ENCODE data around the gene GCKR.
"Not testable (repeated sequence)": the region's sequence is repeated elsewhere in the genome, so short reads cannot be mapped to it uniquely, and the experiment has no call there.

GCKR gene

DNA sequence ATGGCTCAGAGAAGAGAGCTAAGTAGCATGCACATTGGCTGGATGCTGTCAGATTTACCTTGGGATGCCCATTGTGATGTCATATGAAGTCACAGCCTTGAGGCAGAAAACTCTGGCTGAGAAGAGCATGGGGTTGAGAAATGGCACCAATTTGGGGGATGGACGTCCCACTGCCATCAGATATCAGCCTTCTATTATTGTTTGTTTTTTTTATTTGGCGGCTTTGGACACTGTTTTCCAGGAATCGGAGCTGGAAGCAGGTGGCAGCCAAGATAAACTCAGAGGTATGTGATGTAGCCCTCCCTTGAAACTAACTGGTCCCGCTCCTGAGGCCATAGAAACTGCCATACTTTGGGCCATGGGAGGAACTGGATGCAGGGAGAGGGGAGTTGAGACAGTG, 40.6 kb downstream of the GCKR start:
- Mint-ChIP-seq H3K27ac (no peak overlapping the region), H3K4me1 (ENCODE audit: low read depth) (no peaks in the 10 kb centered on the region), H3K4me3 (no peak overlapping the region), H3K9me3 (no peaks in the 10 kb centered on the region), H3K36me3 (ENCODE audit: low read depth) (no peaks in the 10 kb centered on the region), H3K27me3 (no peaks in the 10 kb centered on the region)
- DNase-seq, result no peak

DNA sequence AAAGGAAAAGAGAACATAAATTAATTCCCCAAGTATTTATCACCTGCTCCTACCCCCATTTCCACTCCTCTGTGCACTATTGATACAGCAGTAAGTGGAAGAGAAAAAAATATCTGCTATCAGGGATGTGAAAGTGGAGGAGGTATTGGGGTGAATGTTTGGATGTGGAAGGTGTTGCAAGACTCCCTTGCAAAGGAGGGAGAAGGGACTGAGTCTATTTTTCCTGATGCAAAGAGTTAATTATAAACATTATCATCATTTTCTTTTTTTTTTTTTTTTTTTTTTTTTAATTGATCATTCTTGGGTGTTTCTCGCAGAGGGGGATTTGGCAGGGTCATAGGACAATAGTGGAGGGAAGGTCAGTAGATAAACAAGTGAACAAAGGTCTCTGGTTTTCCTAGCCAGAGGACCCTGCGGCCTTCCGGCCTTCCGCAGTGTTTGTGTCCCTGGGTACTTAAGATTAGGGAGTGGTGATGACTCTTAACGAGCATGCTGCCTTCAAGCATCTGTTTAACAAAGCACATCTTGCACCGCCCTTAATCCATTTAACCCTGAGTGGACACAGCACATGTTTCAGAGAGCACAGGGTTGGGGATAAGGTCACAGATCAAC, 42.3 kb downstream of the GCKR start:
- H3K4me1 Mint-ChIP-seq (ENCODE audit: low read depth); H3K9me3 Mint-ChIP-seq; DNase-seq; H3K4me3 Mint-ChIP-seq; H3K27me3 Mint-ChIP-seq; H3K27ac Mint-ChIP-seq; H3K36me3 Mint-ChIP-seq (ENCODE audit: low read depth): not testable (repeated sequence)

DNA sequence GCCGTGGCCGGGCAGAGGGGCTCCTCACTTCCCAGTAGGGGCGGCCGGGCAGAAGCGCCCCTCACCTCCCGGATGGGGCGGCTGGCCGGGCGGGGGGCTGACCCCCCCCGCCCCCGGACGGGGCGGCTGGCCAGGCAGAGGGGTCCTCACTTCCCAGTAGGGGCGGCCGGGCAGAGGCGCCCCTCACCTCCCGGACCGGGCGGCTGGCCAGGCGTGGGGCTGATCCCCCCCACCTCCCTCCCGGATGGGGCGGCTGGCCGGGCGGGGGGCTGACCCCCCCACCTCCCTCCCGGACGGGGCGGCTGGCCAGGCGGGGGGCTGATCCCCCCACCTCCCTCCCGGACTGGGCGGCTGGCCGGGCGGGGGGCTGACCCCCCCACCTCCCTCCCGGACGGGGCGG, 43.0 kb downstream of the GCKR start:
- H3K4me3 Mint-ChIP-seq; H3K27ac Mint-ChIP-seq; DNase-seq; H3K36me3 Mint-ChIP-seq (ENCODE audit: low read depth); H3K4me1 Mint-ChIP-seq (ENCODE audit: low read depth); H3K9me3 Mint-ChIP-seq; H3K27me3 Mint-ChIP-seq: not testable (repeated sequence)

DNA sequence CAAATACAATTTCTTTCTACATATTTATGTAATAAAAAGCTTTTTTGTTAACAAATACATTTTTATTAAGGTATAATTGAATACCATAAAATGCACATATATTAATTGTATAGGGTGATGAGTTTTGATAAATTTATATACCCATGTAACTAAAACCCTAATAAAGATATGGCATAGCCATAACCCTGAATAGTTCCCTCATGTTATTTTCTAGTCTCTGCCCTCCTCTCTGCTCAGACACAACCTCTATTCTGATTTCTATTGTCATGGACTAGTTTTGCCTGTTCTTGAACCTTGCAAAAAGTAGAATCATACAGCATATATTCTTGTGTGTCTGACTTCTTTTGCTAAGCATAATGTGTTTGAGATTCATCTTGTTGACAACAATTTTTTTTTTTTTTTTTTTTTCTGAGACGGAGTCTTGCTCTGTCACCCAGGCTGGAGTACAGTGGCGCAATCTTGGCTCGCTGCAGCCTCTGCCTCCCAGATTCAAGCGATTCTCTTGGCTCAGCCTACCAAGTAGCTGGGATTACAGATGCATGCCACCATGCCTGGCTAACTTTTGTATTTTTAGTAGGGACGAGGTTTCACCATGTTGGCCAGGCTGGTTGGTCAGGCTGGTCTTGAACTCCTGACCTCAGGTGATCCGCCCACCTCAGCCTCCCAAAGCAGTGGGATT, 47.6 kb downstream of the GCKR start:
- Mint-ChIP-seq H3K27ac (no peak overlapping the region), H3K27me3 (no peaks in the 10 kb centered on the region), H3K4me1 (ENCODE audit: low read depth) (peaks cover 5% of the 10 kb centered on the region), H3K9me3 (no peaks in the 10 kb centered on the region), H3K36me3 (ENCODE audit: low read depth) (no peaks in the 10 kb centered on the region), H3K4me3 (no peak overlapping the region)
- DNase-seq, result no peak

DNA sequence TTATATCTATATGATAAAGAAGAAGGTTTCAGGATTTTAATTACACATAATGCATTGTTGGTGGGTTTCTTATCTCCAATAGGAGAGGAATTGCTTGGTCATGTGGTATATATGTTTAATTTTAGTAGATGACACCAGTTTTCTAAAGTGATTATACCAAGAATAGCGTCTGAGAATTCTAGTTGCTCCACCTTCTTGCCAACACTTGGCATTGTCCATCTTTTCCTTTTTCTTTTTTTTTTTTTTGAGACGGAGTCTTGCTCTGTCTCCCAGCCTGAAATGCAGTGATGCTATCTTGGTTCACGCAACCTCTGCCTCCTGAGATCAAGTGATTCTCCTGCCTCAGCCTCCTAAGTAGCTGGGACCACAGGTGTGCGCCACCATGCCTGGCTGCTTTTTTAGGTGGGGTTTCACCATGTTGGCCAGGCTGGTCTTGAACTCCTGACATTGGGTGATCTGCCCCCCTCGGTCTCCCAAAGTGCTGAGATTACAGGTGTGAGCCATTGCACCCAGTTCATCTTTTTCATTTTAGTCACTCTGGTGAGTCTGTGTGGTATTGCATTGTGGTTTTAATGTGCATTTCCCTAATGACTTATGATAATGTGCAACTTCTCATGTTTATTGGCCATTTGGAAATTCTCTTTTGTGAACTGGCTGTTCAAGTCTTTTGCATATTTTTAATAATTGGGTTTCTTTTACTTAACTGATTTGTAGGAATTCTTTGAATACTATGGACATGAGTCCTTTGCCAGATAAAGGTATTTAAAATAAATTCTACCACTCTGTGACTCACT, 48.9 kb downstream of the GCKR start:
- Mint-ChIP-seq H3K36me3 (ENCODE audit: low read depth) (no peaks in the 10 kb centered on the region), H3K4me1 (ENCODE audit: low read depth) (peaks cover 5% of the 10 kb centered on the region), H3K9me3 (no peaks in the 10 kb centered on the region), H3K27me3 (no peaks in the 10 kb centered on the region), H3K27ac (no peak overlapping the region), H3K4me3 (no peak overlapping the region)
- no peak for DNase-seq

DNA sequence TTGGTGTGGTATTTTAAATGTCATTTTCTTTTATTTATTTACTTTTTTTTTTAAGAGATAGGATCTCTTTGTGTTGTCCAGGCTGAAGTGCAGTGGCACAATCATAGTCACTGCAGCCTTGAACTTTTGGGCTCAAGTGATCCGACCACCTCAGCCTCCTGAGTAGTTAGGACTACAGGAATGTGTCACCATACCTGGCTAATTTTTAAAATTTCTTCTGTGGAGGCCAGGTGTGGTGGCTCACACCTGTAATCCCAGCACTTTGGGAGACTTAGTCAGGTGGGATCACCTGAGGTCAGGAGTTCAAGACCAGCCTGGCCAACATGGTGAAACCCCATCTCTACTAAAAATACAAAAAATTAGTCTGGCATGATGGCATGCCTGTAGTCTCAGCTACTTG, 52.7 kb downstream of the GCKR start:
- no peak overlapping the region for H3K27ac Mint-ChIP-seq
- no peaks in the 10 kb centered on the region for H3K27me3 Mint-ChIP-seq
- no peak overlapping the region for H3K4me3 Mint-ChIP-seq
- DNase-seq, result no peak
- H3K9me3 Mint-ChIP-seq, result no peaks in the 10 kb centered on the region
- no peaks in the 10 kb centered on the region for H3K36me3 Mint-ChIP-seq (ENCODE audit: low read depth)
- H3K4me1 Mint-ChIP-seq (ENCODE audit: low read depth), result peaks cover 5% of the 10 kb centered on the region

DNA sequence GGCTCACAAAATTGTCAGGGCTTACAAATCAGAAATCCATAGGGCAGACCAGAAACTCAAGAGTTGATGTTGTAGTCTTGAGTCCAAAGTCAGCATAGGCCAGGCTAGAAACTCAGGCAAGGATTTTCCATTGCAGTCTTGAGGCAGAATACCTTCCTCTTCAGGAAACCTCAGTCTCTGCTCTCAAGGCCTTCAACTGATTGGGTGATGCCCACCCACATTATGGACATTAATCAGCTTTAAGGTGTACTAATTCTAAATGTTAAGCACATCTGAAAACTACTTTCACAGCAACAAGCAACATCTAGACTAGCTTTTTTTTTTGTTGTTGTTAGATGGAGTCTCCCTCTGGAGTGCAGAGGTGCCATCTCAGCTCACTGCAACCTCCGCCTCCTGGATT, 54.9 kb downstream of the GCKR start:
- H3K4me1 Mint-ChIP-seq (ENCODE audit: low read depth), result no peaks in the 10 kb centered on the region
- no peaks in the 10 kb centered on the region for H3K27me3 Mint-ChIP-seq
- no peak for DNase-seq
- H3K36me3 Mint-ChIP-seq (ENCODE audit: low read depth), result no peaks in the 10 kb centered on the region
- no peak overlapping the region for H3K4me3 Mint-ChIP-seq
- H3K27ac Mint-ChIP-seq, result no peak overlapping the region
- H3K9me3 Mint-ChIP-seq, result no peaks in the 10 kb centered on the region

DNA sequence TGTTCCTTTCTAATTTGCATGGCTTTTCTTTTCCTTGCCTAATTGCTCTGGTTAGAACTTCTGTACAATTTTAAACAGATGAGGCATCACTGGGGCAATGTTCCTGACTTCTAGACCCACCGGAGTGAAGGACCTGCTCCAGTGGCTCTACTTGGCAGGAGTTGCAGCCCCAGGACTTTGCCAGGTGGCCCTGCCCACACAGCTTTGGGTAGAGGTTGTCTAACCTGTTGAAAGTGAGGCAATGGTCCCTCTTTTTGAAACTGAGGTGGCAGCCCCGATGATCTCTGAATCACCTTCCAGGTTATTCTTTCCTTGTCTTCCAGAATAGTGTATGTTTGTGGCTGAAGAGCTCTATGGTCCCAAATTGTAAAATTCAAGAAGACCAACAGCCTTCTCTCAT, 56.3 kb downstream of the GCKR start:
- Mint-ChIP-seq H3K4me3 (no peak overlapping the region), H3K27me3 (no peaks in the 10 kb centered on the region), H3K9me3 (no peaks in the 10 kb centered on the region), H3K27ac (no peak overlapping the region), H3K36me3 (ENCODE audit: low read depth) (no peaks in the 10 kb centered on the region), H3K4me1 (ENCODE audit: low read depth) (no peaks in the 10 kb centered on the region)
- DNase-seq, result no peak

DNA sequence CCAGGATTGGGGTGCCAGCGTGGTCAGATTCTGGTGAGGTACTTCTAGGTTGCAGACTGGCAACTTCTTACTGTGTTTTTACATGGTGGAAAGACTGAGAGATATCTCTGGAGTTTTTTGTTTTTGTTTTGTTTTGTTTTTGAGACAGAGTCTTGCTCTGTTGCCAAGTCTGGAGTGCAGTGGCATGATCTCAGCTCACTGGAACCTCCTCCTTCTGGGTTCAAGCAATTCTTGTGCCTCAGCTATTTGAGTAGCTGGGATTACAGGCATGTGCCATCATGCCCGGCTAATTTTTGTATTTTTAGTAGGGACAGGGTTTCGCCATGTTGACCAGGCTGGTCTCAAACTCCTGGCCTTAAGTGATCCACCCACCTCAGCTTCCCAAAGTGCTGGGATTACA, 57.8 kb downstream of the GCKR start:
- H3K4me3 Mint-ChIP-seq; H3K36me3 Mint-ChIP-seq (ENCODE audit: low read depth); H3K27me3 Mint-ChIP-seq; H3K9me3 Mint-ChIP-seq; H3K27ac Mint-ChIP-seq; H3K4me1 Mint-ChIP-seq (ENCODE audit: low read depth); DNase-seq: not testable (repeated sequence)

DNA sequence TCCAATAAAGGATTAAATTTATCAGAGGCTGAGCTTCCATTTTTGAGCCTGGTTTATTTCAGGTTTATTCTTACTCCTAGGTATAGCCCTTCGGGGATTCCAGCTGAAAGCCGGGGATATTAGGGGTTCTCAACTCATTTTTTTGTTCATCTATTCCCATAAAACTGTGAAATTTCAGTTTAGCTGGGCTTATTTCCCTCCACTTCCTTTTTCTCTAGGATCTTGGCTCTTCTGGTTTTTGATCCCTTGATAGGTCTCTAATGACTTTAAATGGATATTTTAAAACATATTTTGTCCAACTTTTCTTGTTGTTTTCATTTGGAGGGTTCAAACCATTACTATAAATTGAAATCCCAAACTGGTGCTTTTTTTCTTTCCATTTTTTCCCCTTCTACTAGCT, 62.6 kb downstream of the GCKR start:
- no peaks in the 10 kb centered on the region for H3K4me1 Mint-ChIP-seq (ENCODE audit: low read depth)
- H3K27me3 Mint-ChIP-seq, result peaks cover 20% of the 10 kb centered on the region
- H3K9me3 Mint-ChIP-seq, result no peaks in the 10 kb centered on the region
- no peaks in the 10 kb centered on the region for H3K36me3 Mint-ChIP-seq (ENCODE audit: low read depth)
- no peak overlapping the region for H3K27ac Mint-ChIP-seq
- no peak for DNase-seq
- no peak overlapping the region for H3K4me3 Mint-ChIP-seq

DNA sequence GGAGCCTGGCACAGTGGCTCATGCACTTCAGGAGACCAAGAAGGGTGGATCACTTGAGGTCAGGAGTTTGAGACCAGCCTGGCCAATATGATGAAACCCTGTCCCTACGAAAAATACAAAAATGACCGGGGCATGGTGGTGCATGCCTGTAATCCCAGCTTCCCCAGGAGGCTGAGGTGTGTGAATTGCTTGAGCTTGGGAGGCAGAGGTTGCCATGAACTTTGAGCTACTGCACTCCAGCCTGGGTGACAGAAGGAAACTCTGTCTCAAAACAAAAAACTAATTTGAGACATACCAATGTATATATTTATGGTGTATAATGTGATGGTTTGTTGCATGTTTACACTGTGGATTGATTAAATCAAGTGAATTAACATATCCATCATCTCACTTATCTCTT, 64.4 kb downstream of the GCKR start:
- H3K4me1 Mint-ChIP-seq (ENCODE audit: low read depth), result no peaks in the 10 kb centered on the region
- H3K36me3 Mint-ChIP-seq (ENCODE audit: low read depth), result no peaks in the 10 kb centered on the region
- no peaks in the 10 kb centered on the region for H3K9me3 Mint-ChIP-seq
- no peak overlapping the region for H3K27ac Mint-ChIP-seq
- H3K4me3 Mint-ChIP-seq, result no peak overlapping the region
- DNase-seq, result no peak
- H3K27me3 Mint-ChIP-seq, result peaks cover 30% of the 10 kb centered on the region

DNA sequence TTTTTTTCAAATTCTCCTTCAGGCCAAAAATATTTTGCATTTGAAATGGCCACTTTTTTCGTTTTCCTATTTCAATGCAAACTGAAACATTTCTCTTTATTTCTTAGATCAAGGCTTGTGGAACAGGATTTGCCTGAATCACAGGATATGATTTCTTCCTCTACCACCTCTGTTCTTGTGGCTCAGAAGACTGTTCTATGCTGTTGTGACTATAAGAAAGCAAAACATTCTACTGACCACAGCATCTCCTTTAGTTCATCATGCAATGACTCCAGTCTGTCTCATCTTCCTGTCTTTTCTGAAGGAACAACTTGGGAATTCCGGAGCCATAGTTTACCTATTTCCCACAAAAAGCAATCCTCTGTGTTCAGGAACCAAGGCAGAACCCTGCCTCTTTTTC, 70.0 kb downstream of the GCKR start:
- Mint-ChIP-seq H3K9me3 (no peaks in the 10 kb centered on the region), H3K36me3 (ENCODE audit: low read depth) (no peaks in the 10 kb centered on the region), H3K4me3 (no peak overlapping the region), H3K4me1 (ENCODE audit: low read depth) (no peaks in the 10 kb centered on the region), H3K27ac (no peak overlapping the region), H3K27me3 (peaks cover 42% of the 10 kb centered on the region)
- no peak for DNase-seq

DNA sequence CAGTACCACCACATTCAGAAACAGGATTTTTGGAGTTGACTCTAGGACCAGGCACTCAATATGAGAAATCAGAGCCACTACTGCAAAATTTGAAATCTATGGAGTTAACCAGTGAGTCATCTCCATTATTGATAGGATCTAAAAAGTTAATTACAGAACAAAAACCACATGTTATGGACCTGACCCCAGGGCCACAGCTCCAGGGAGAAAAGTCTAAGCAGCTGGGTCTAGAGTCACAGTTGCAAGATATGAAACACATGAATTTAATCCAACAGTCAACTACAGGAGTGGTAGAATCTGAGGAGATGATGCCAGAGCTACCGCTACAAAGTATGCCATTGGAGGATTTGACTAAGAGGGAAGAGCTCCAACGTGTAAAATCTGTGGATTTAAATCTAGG, 72.8 kb downstream of the GCKR start:
- DNase-seq, result no peak
- Mint-ChIP-seq H3K36me3 (ENCODE audit: low read depth) (peaks cover 1% of the 10 kb centered on the region), H3K4me3 (no peak overlapping the region), H3K9me3 (peaks cover 4% of the 10 kb centered on the region), H3K27ac (no peak overlapping the region), H3K4me1 (ENCODE audit: low read depth) (no peaks in the 10 kb centered on the region), H3K27me3 (peaks cover 36% of the 10 kb centered on the region)

DNA sequence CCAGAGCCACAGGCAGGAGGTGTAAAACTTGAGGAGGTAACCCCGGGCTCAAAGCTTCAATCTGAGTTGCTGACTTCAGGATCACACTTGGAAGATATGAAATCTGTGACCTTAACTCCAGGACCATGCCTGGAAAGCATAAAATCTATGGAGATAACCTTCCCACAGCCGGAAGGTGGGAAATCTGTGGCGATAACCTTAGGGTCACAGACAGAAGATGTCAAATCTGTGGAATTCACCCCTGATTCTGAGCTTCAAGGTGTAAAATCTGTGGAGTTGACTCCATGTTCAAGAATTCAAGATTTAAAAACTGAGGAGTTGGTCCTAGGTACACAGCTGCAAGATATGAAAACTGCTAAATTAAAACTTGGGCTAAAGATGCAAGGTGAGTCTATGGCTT, 74.6 kb downstream of the GCKR start:
- Mint-ChIP-seq H3K9me3 (peaks cover 14% of the 10 kb centered on the region), H3K27ac (no peak overlapping the region), H3K4me3 (no peak overlapping the region), H3K36me3 (ENCODE audit: low read depth) (peaks cover 1% of the 10 kb centered on the region), H3K27me3 (peaks cover 26% of the 10 kb centered on the region), H3K4me1 (ENCODE audit: low read depth) (no peaks in the 10 kb centered on the region)
- no peak for DNase-seq

DNA sequence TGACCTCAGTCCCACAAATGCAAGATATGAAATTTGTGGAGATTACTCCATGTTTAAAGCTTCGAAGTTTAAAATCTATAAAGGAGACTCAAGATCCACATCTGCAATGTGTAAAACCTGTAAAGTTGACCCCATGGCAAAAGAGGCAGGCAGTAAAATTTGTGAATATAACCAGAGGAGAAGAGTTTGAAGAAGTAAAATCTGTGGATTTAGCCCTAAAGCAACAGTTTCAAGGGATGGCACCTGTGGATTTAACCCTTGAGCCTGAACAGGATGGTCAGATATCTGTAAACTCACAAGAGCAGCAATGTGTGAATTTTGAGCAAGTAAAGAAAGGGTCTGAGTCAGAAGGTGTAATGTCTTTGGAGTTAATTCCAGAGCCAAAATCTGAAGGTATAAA, 75.0 kb downstream of the GCKR start:
- DNase-seq, result no peak
- Mint-ChIP-seq H3K27me3 (peaks cover 21% of the 10 kb centered on the region), H3K4me3 (no peak overlapping the region), H3K9me3 (peaks cover 18% of the 10 kb centered on the region), H3K4me1 (ENCODE audit: low read depth) (no peaks in the 10 kb centered on the region), H3K27ac (no peak overlapping the region), H3K36me3 (ENCODE audit: low read depth) (peaks cover 1% of the 10 kb centered on the region)
